ENCODE measurements around the gene CYP4F3. TPM values are rescaled to one million over a fixed set of nuclear protein-coding genes. Genes with fewer than 3 reads are reported as not detected.
"Not testable (repeated sequence)": the region's sequence is repeated elsewhere in the genome, so short reads cannot be mapped to it uniquely, and the experiment has no call there.

CYP4F3 gene, protein sequence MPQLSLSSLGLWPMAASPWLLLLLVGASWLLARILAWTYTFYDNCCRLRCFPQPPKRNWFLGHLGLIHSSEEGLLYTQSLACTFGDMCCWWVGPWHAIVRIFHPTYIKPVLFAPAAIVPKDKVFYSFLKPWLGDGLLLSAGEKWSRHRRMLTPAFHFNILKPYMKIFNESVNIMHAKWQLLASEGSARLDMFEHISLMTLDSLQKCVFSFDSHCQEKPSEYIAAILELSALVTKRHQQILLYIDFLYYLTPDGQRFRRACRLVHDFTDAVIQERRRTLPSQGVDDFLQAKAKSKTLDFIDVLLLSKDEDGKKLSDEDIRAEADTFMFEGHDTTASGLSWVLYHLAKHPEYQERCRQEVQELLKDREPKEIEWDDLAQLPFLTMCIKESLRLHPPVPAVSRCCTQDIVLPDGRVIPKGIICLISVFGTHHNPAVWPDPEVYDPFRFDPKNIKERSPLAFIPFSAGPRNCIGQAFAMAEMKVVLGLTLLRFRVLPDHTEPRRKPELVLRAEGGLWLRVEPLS
- polyA plus RNA-seq (ENCODE audit: low read depth in 6 of 6): not detected

DNA sequence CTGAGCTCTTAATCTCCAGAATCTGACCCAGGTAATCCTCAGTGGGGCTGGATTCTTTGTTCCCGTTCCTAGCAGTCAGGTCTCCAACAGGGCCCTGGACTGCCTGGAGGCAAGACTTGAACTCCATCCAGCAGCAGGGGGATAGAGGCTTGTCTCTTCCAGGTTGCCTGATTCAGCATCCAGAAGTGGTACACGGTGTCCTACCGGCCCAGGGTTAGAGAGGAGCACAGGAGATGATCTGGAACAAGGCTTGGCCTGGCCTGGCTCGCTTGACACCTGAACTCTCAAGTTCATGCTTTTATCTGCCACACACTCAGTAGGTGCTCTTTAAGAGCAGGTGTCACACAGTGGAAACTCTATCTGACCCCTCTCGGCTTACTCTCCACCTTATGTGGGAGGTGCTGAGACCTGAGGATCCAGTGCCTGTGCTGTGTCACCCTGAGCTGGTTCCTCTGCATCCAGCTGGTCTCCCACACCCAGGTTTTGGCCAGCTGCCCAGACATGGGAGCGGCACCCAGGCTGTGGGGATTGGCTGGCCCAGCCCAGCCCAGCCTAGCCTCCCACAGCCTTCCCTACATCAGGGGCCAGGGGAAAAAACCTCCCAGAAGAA, at the start of gene CYP4F3:
TSS of gene CYP4F3 (plus strand) at position 604 of the 610 bp plus-strand sequence. CDS start 519 bp downstream, outside the sequence.
- ATAC-seq (ENCODE audit: low read depth in 2 of 2): no peak
- Mint-ChIP-seq H3K4me3 (no peak within 1 kb of the TSS), H3K4me1 (peaks cover 5 to 6% (median 6%) of the 10 kb centered on the region in 3 donors), H3K27ac (no peak within 1 kb of the TSS), H3K36me3 (no peaks in the 10 kb centered on the region), H3K27me3 (peaks cover 17 to 54% (median 38%) of the 10 kb centered on the region in 3 donors), H3K9me3 (peaks cover 0 to 6% (median 2%) of the 10 kb centered on the region in 7 donors)
- DNase-seq: no peak

DNA sequence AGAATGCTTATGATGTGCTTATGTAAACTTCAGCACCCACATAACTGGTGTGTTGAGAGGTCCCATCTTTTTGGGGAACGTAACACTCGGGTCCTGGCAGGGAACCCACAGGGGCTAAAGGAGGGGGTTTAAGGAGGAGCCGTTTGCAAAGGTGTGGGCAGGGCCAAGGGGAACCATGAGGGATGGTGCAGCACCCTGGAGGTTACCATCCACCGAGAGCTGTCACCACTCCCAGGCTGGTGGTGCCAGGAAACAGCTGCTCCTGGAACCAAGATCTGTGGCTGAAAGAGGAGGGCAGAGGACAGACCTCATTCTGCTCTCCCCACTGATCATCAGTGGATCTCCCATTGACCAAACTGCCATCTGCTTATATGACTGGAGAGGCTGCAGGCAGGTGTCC, 48.9 kb upstream of the CYP4F3 start:
- H3K4me3 Mint-ChIP-seq: no peak overlapping the region
- no peak for ATAC-seq (ENCODE audit: low read depth in 2 of 2)
- H3K36me3 Mint-ChIP-seq: no peaks in the 10 kb centered on the region
- peaks cover 26 to 64% (median 47%) of the 10 kb centered on the region in 3 donors for H3K27me3 Mint-ChIP-seq
- DNase-seq: no peak
- H3K27ac Mint-ChIP-seq: no peak overlapping the region
- H3K9me3 Mint-ChIP-seq: peaks cover 0 to 27% (median 7%) of the 10 kb centered on the region in 7 donors
- no peaks in the 10 kb centered on the region for H3K4me1 Mint-ChIP-seq

DNA sequence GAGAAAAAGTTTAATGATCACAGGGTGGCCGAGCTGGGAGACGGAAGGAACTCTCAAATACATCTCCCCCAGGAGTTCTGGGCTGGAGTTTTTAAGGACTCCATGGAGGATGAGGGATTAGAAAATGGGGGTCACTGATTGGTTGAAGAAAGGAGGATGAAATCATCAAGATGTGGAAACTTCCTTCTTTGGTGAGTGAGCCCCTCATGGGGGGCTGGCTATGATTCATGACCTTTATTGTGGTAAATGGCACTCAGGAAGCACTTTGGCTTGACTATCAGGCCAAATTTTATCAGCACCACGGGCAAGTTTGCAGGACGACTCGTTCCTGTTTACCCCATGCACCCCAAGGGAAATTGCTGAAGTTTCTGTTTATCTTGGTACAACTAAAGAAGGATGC, 48.2 kb upstream of the CYP4F3 start:
- H3K27me3 Mint-ChIP-seq: peaks cover 26 to 64% (median 47%) of the 10 kb centered on the region in 3 donors
- ATAC-seq (ENCODE audit: low read depth in 2 of 2); H3K4me1 Mint-ChIP-seq; H3K36me3 Mint-ChIP-seq; DNase-seq; H3K4me3 Mint-ChIP-seq; H3K27ac Mint-ChIP-seq: not testable (repeated sequence)
- H3K9me3 Mint-ChIP-seq: peaks cover 0 to 29% (median 14%) of the 10 kb centered on the region in 7 donors

DNA sequence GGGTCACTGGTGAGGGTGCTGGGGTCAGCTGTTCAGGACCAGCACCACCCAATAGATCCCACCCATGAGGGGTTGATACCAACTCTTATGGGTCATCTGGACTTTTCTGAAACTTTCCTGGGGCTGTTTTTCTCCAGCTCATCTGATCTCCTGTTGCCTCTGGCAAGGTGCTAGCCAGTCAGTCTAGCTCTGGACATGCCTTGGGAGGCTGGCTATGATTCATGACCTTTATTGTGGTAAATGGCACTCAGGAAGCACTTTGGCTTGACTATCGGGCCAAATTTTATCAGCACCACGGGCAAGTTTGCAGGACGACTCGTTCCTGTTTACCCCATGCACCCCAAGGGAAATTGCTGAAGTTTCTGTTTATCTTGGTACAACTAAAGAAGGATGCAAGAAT, 46.9 kb upstream of the CYP4F3 start:
- DNase-seq; H3K27ac Mint-ChIP-seq; H3K36me3 Mint-ChIP-seq; H3K4me3 Mint-ChIP-seq; ATAC-seq (ENCODE audit: low read depth in 2 of 2); H3K4me1 Mint-ChIP-seq: not testable (repeated sequence)
- peaks cover 26 to 58% (median 47%) of the 10 kb centered on the region in 3 donors for H3K27me3 Mint-ChIP-seq
- H3K9me3 Mint-ChIP-seq: peaks cover 0 to 29% (median 15%) of the 10 kb centered on the region in 7 donors

DNA sequence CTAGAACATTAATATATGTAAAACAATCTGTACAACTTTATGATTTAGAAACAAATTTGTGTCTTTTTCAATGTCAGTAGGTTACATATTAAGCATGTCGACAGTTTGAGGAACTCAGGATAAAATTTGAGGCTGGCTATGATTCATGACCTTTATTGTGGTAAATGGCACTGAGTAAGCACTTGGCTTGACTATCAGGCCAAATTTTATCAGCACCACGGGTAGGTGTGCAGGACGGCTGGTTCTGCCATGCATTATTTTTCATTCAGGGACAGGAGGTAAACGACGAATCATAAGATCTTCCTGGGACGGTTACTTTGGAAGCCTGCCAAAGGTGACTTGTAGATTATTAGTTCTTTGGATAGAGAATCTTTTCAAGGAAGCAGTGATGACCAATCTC, 45.6 kb upstream of the CYP4F3 start:
- ATAC-seq (ENCODE audit: low read depth in 2 of 2) (no peak), DNase-seq (no peak)
- H3K4me1 Mint-ChIP-seq: no peaks in the 10 kb centered on the region
- H3K27me3 Mint-ChIP-seq: peaks cover 21 to 51% (median 41%) of the 10 kb centered on the region in 3 donors
- peaks cover 0 to 29% (median 15%) of the 10 kb centered on the region in 7 donors for H3K9me3 Mint-ChIP-seq
- peak overlapping the region in 1 of 8 donors; percentile 1 for H3K4me3 Mint-ChIP-seq
- H3K36me3 Mint-ChIP-seq: no peaks in the 10 kb centered on the region
- no peak overlapping the region for H3K27ac Mint-ChIP-seq

DNA sequence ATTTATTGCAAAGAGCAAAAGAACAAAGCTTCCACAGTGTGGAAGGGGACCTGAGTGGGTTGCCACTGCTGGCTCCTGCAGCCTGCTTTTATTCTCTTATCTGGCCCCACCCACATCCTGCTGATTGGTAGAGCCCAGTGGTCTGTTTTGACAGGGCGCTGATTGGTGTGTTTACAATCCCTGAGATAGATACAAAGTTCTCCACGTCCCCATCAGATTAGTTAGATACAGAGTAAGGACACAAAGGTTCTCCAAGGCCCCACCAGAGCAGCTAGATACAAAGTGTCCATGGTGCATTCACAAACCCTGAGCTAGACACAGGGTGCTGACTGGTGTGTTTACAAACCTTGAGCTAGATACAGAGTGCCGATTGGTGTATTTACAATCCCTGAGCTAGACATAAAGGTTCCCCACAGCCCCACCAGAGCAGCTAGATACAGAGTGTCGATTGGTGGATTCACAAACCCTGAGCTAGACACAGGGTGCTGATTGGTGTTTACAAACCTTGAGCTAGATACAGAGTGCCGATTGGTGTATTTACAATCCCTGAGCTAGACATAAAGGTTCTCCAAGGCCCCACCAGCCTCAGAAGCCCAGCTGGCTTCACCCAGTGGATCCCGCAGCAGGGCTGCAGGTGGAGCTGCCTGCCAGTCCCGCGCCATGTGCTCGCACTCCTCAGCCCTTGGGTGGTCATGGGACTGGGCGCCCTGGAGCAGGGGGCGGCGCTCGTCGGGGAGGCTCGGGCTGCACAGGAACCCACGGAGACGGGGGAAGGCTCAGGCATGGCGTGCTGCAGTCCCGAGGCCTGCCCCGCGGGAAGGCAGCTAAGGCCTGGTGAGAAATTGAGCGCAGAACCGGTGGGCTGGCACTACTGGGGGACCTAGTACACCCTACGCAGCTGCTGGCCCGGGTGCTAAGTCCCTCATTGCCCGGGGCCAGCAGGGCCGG, 32.4 kb upstream of the CYP4F3 start:
- DNase-seq; H3K9me3 Mint-ChIP-seq; ATAC-seq (ENCODE audit: low read depth in 2 of 2); H3K4me1 Mint-ChIP-seq; H3K27ac Mint-ChIP-seq; H3K36me3 Mint-ChIP-seq; H3K4me3 Mint-ChIP-seq: not testable (repeated sequence)
- H3K27me3 Mint-ChIP-seq: peaks cover 6 to 20% (median 7%) of the 10 kb centered on the region in 3 donors

DNA sequence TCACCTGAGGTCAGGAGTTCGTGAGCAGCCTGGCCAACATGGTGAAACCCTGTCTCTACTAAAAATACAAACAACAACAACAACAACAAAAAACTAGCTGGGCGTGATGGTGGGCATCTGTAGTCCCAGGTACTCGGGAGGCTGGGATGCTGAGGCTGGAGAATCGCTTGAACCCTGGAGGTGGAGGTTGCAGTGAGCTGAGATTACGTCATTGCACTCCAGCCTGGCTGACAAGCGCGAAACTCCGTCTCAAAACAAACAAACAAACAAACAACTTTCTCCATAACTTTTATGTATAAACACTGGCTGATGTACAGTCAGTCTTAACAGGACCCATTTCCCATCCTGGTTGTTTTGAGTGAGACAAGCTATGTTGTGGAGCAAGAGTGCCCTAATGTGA, 31.4 kb upstream of the CYP4F3 start:
- H3K27me3 Mint-ChIP-seq: peaks cover 6 to 19% (median 17%) of the 10 kb centered on the region in 3 donors
- H3K27ac Mint-ChIP-seq: no peak overlapping the region
- no peak overlapping the region for H3K4me3 Mint-ChIP-seq
- H3K36me3 Mint-ChIP-seq: no peaks in the 10 kb centered on the region
- H3K9me3 Mint-ChIP-seq: no peaks in the 10 kb centered on the region
- DNase-seq (no peak), ATAC-seq (ENCODE audit: low read depth in 2 of 2) (no peak)
- H3K4me1 Mint-ChIP-seq: no peaks in the 10 kb centered on the region

DNA sequence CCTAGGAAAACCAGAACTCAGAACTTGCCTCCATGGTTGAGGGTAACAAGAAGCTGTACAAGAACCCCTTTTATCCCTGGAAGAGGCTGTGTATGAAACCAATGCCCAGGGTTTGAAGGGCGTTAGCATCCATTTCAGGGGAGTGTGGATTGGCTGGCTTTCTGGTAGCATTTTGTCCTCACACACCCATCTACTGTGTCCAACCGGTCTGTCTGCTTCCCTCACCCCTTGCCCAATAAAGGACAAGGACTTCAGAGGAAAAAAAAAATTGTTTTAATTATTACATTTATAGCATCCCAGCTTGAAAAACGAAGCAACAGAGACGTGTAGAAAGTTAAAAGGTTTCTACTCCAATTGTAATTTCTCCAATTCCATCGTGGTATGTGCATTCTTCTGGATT, 28.4 kb upstream of the CYP4F3 start:
- Mint-ChIP-seq H3K27ac (peak overlapping the region in 1 of 6 donors; percentile 22), H3K4me1 (peaks cover 0 to 5% (median 0%) of the 10 kb centered on the region in 3 donors), H3K4me3 (no peak overlapping the region), H3K36me3 (peaks cover 0 to 7% of the 10 kb centered on the region in 2 donors), H3K27me3 (peaks cover 14 to 43% (median 30%) of the 10 kb centered on the region in 3 donors), H3K9me3 (no peaks in the 10 kb centered on the region)
- DNase-seq: no peak
- no peak for ATAC-seq (ENCODE audit: low read depth in 2 of 2)

DNA sequence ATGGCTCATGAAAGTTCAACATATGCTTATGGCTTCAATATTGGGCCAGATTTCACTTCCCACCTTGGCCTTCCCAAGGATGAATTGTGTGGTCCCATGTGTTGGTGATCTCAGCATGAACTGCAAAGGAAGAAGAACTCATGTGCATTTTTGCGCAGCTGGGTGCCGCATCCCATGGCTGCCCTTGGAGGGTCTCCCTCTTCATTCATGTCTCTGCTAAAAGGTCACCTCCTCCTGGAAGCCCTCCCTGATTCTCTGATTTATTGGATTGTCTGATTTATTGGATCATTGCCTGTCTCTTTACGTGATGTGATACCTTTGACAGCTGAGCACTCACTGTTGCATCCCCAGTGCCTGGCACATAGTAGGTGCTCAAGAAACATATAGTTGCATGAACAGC, 27.4 kb upstream of the CYP4F3 start:
- no peak overlapping the region for H3K4me3 Mint-ChIP-seq
- no peak for ATAC-seq (ENCODE audit: low read depth in 2 of 2)
- H3K27me3 Mint-ChIP-seq: peaks cover 17 to 53% (median 40%) of the 10 kb centered on the region in 3 donors

DNA sequence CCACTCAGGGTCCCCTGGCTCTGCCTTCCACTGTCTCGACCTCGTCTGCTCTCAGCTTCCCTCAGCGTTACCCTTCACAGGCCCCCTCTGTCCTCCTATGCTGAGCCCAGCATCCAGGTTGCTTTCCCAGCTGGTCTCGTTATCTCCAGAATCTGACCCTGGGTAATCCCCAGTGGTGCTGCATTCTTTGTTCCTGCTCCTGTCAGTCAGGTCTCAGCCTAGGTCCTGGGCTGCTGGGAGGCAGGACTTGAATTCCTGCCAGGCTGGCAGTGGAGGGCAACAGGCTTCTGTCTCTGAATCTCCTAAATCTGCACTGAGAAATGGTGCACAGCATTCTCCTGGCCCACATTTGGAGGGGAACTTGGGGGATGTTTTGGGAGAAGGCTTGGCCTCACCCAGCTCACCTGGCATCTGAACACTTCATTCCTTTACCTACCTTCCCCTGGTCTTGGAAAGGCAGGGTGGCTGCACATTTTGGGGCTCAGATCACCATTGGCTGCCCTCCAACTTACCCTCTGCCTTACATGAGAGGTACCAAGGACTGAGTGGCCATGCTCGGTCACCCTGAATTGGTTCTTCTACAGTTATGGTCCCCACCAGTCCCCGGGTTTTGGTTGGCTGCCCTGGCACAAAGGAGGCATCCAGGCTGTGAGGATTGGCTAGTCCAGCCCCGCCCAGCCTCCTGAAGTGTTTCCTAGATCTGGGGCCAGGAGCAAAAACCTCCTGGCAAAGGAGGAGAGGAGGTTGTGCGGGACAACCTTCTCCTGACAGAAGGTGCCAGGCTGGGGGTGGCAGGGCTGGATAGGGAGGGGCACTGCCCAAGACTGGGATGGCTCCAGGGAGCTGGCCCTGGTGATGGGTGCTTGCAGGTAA, 26.0 kb upstream of the CYP4F3 start, which contains the start of gene CYP4F8:
TSS of gene CYP4F8 (plus strand) at position 712 of the 873 bp plus-strand sequence. CDS start 399 bp downstream, outside the sequence.
- H3K9me3 Mint-ChIP-seq: peaks cover 0 to under 1% (median 0%) of the 10 kb centered on the region in 7 donors
- peak within 1 kb of the TSS in 2 of 6 donors; percentile 7 to 85 for H3K27ac Mint-ChIP-seq
- H3K4me3 Mint-ChIP-seq: no peak within 1 kb of the TSS
- ATAC-seq (ENCODE audit: low read depth in 2 of 2): no peak
- peaks cover 0 to 7% of the 10 kb centered on the region in 2 donors for H3K36me3 Mint-ChIP-seq
- H3K4me1 Mint-ChIP-seq: peaks cover 0 to 5% (median 0%) of the 10 kb centered on the region in 3 donors
- peaks cover 19 to 63% (median 48%) of the 10 kb centered on the region in 3 donors for H3K27me3 Mint-ChIP-seq
- no peak for DNase-seq

More for the DNA sequence above, 27.4 kb upstream of the CYP4F3 start:
- no peak overlapping the region for H3K27ac Mint-ChIP-seq
- H3K9me3 Mint-ChIP-seq: no peaks in the 10 kb centered on the region
- DNase-seq: no peak
- peaks cover 0 to 7% of the 10 kb centered on the region in 2 donors for H3K36me3 Mint-ChIP-seq
- H3K4me1 Mint-ChIP-seq: peaks cover 0 to 5% (median 0%) of the 10 kb centered on the region in 3 donors

DNA sequence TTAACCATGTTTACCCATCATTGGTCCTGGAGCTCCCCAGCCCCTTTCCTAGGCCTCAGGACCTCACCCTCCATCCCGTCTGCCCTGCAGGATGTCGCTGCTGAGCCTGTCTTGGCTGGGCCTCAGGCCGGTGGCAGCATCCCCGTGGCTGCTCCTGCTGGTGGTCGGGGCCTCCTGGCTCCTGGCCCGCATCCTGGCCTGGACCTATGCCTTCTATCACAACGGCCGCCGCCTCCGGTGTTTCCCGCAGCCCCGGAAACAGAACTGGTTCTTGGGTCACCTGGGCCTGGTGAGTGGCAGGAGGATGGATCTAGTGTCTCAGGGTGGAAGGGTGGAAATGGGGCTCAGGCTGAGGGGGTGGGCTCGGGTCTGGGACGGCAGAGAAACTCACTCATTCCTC, 25.2 kb upstream of the CYP4F3 start:
- Mint-ChIP-seq H3K4me1 (peaks cover 0 to 5% (median 0%) of the 10 kb centered on the region in 3 donors), H3K9me3 (peaks cover 0 to 1% (median 0%) of the 10 kb centered on the region in 7 donors), H3K4me3 (no peak overlapping the region), H3K36me3 (peaks cover 0 to 7% of the 10 kb centered on the region in 2 donors), H3K27me3 (peaks cover 19 to 67% (median 47%) of the 10 kb centered on the region in 3 donors), H3K27ac (no peak overlapping the region)
- no peak for ATAC-seq (ENCODE audit: low read depth in 2 of 2)
- no peak for DNase-seq

DNA sequence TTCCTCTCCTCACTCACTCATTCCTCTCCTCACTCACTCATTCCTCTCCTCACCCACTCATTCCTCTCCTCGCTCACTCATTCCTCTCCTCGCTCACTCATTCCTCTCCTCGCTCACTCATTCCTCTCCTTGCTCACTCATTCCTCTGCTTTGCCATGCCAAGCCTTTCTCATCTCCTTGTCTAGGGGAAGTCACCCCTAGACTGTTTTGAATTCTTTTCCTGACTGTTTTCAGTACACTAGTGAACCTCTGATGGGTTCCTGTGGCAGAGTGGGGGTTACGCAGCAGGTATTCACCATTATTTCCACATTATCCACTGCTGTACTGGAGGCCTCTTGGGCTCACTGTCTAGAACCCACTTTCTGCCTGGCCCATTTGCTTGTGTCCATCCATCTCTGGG, 24.5 kb upstream of the CYP4F3 start:
- peak overlapping the region in 1 of 6 donors; percentile 32 for H3K27ac Mint-ChIP-seq

More for the DNA sequence above, 24.5 kb upstream of the CYP4F3 start:
- H3K36me3 Mint-ChIP-seq: peaks cover 0 to 7% of the 10 kb centered on the region in 2 donors
- DNase-seq (no peak), ATAC-seq (ENCODE audit: low read depth in 2 of 2) (no peak)
- H3K9me3 Mint-ChIP-seq: peaks cover 0 to 1% (median 0%) of the 10 kb centered on the region in 7 donors
- no peak overlapping the region for H3K4me3 Mint-ChIP-seq
- H3K4me1 Mint-ChIP-seq: peaks cover 0 to 5% (median 0%) of the 10 kb centered on the region in 3 donors
- H3K27me3 Mint-ChIP-seq: peaks cover 19 to 67% (median 44%) of the 10 kb centered on the region in 3 donors

All from naive B cell (primary cell).